H1 (cell line): ENCODE measurements around the gene JADE3. TPM values are rescaled to one million over a fixed set of nuclear protein-coding genes. Genes with fewer than 3 reads are reported as not detected.

Experiments used
- CTCF ChIA-PET: fragments of 300-600 bp; sonication (Branson Sonifier 250); formaldehyde crosslinking; loops from one replicate; lab custom pipeline; 2021; ENCODE audit not compliant: partially characterized antibody; lab: Charles Lee
- POLR2A ChIA-PET: fragments of 300-600 bp; sonication (Branson Sonifier 250); formaldehyde crosslinking; loops from one replicate; lab custom pipeline; 2021; ENCODE audit warnings: inconsistent platforms; ENCODE audit not compliant: partially characterized antibody; lab: Charles Lee
- DNase-seq, 2 experiments: peaks; one replicate each; pipeline versions ENCODE4 v3.0.0 to v3.0.0-alpha.2; 2010 to 2022; ENCODE audit warnings: low spot score in 2 of 2, low read depth in 1 of 2, mixed read lengths in 1 of 2
- FAIRE-seq: peaks from 2 replicates; lab custom pipeline; 2011; peaks lifted over from hg19 to GRCh38; lab: Jason Lieb, UNC
- H2AFZ ChIP-seq: 2 replicates; pipeline ENCODE4 v1.8.1; 2012; ENCODE audit warnings: low read length, inconsistent platforms
- H2AK5ac ChIP-seq: 2 replicates; pipeline ENCODE4 v1.6.1; 2013; ENCODE audit warnings: low read depth, low read length
- H2BK120ac ChIP-seq: replicated peaks from 2 replicates; pipeline ENCODE3; 2013; ENCODE audit warnings: low read depth, low read length, inconsistent platforms
- H2BK12ac ChIP-seq: 2 replicates; pipeline ENCODE4 v1.6.1; 2013; ENCODE audit warnings: low read depth, low read length
- H2BK15ac ChIP-seq: 2 replicates; pipeline ENCODE4 v1.6.1; 2013; ENCODE audit warnings: low read length
- H2BK20ac ChIP-seq: 2 replicates; pipeline ENCODE4 v1.6.1; 2013; ENCODE audit warnings: low read length
- H2BK5ac ChIP-seq: 2 replicates; pipeline ENCODE4 v1.6.1; 2013; ENCODE audit warnings: low read depth, low read length
- H3K14ac ChIP-seq: 2 replicates; pipeline ENCODE4 v1.6.1; 2013; ENCODE audit warnings: inconsistent platforms; ENCODE audit not compliant: insufficient read length
- H3K18ac ChIP-seq: 2 replicates; pipeline ENCODE4 v1.6.1; 2013; ENCODE audit warnings: low read length; ENCODE audit errors: extremely low read depth
- H3K23ac ChIP-seq: 2 replicates; pipeline ENCODE4 v1.6.1; 2013; ENCODE audit warnings: inconsistent platforms; ENCODE audit not compliant: insufficient read length
- H3K23me2 ChIP-seq: 2 replicates; pipeline ENCODE4 v1.6.1; 2013; ENCODE audit warnings: low read depth, low read length
- H3K27ac ChIP-seq: 2 replicates; pipeline ENCODE4 v1.6.1; 2011; ENCODE audit warnings: low read depth, low read length, inconsistent platforms
- H3K27me3 ChIP-seq, 4 experiments: replicated peaks in 1 of 4; 1 replicate in 1 of 4; 2 replicates in 3 of 4; pipeline versions ENCODE4 v1.6.1 to v1.8.1; 2011 to 2013; ENCODE audit warnings: low read length in 3 of 4, mild to moderate bottlenecking in 3 of 4, inconsistent platforms in 2 of 4, mixed read lengths in 2 of 4, moderate library complexity in 1 of 4; ENCODE audit not compliant: control insufficient read depth in 3 of 4, insufficient read depth in 3 of 4; ENCODE audit errors: extremely low read depth in 1 of 4
- H3K36me3 ChIP-seq, 4 experiments: 2 replicates each; pipeline versions ENCODE4 v1.6.1 to v1.8.1; 2011 to 2013; ENCODE audit warnings: mild to moderate bottlenecking in 4 of 4, low read length in 3 of 4, moderate library complexity in 2 of 4, control low read depth in 1 of 4, inconsistent platforms in 1 of 4; ENCODE audit not compliant: insufficient read depth in 4 of 4, control insufficient read depth in 2 of 4
- H3K4ac ChIP-seq: replicated peaks from 2 replicates; pipeline ENCODE3; 2013; ENCODE audit warnings: low read length, low read depth, mixed read lengths, inconsistent platforms; ENCODE audit not compliant: insufficient read length
- H3K4me1 ChIP-seq, 4 experiments: replicated peaks in 1 of 4; 1 replicate in 1 of 4; 2 replicates in 3 of 4; pipeline versions ENCODE4 v1.6.1 to v1.8.1; 2011 to 2013; ENCODE audit warnings: low read length in 3 of 4, inconsistent platforms in 2 of 4, mixed read lengths in 1 of 4; ENCODE audit not compliant: insufficient read depth in 4 of 4, control insufficient read depth in 3 of 4
- H3K4me2 ChIP-seq, 2 experiments: 2 replicates each; pipeline versions ENCODE4 v1.6.1 to v1.8.1; 2011 to 2013; ENCODE audit warnings: low read depth in 2 of 2, low read length in 2 of 2, control low read depth in 1 of 2, inconsistent platforms in 1 of 2, mild to moderate bottlenecking in 1 of 2; ENCODE audit not compliant: insufficient read depth in 1 of 2
- H3K4me3 ChIP-seq, 4 experiments: fragments of 200-600, 300-600 bp in 1 of 4; sonication (generic), shearing (Covaris generic), sonication (Bioruptor Twin) in 1 of 4; 2 replicates each; pipeline versions ENCODE4 v1.5.1 to v1.8.1; 2011 to 2016; ENCODE audit warnings: low read length in 4 of 4, low read depth in 3 of 4, control low read depth in 2 of 4, inconsistent platforms in 2 of 4, mild to moderate bottlenecking in 2 of 4, mixed read lengths in 1 of 4, moderate library complexity in 1 of 4; ENCODE audit not compliant: insufficient read depth in 2 of 4; ENCODE audit errors: extremely low read depth in 1 of 4
- H3K56ac ChIP-seq: replicated peaks from 2 replicates; pipeline ENCODE3; 2013; ENCODE audit warnings: low read depth, mild to moderate bottlenecking, mixed read lengths, low read length, inconsistent platforms; ENCODE audit not compliant: insufficient read length
- H3K79me1 ChIP-seq: 2 replicates; pipeline ENCODE4 v1.6.1; 2013; ENCODE audit warnings: low read depth, low read length, control low read depth
- H3K79me2 ChIP-seq, 2 experiments: 2 replicates each; pipeline versions ENCODE4 v1.6.1 to v1.8.1; 2012 to 2013; ENCODE audit warnings: low read length in 2 of 2, mild to moderate bottlenecking in 2 of 2, inconsistent platforms in 1 of 2; ENCODE audit not compliant: insufficient read depth in 2 of 2, control insufficient read depth in 1 of 2
- H3K9ac ChIP-seq, 4 experiments: replicated peaks in 1 of 4; 1 replicate in 1 of 4; 2 replicates in 3 of 4; pipeline versions ENCODE4 v1.6.1 to v1.8.1; 2011 to 2013; ENCODE audit warnings: low read depth in 3 of 4, low read length in 3 of 4, control low read depth in 2 of 4, mild to moderate bottlenecking in 2 of 4, moderate library complexity in 2 of 4, inconsistent platforms in 1 of 4; ENCODE audit errors: extremely low read depth in 1 of 4
- H3K9me3 ChIP-seq, 2 experiments: 2 replicates each; pipeline versions ENCODE4 v1.6.1 to v1.8.1; 2012 to 2013; ENCODE audit warnings: mild to moderate bottlenecking in 2 of 2, moderate library complexity in 2 of 2, control low read depth in 1 of 2, inconsistent platforms in 1 of 2, low read depth in 1 of 2, low read length in 1 of 2, mixed read lengths in 1 of 2; ENCODE audit not compliant: insufficient read depth in 2 of 2
- H4K20me1 ChIP-seq, 2 experiments: replicated peaks in 1 of 2; 2 replicates each; pipeline versions ENCODE3 to v1.8.1; 2011 to 2013; ENCODE audit warnings: inconsistent platforms in 2 of 2, low read length in 2 of 2, mild to moderate bottlenecking in 1 of 2; ENCODE audit not compliant: insufficient read depth in 2 of 2, control insufficient read depth in 1 of 2
- H4K5ac ChIP-seq: 2 replicates; pipeline ENCODE4 v1.6.1; 2013; ENCODE audit warnings: low read length, low read depth, mixed read lengths, inconsistent platforms; ENCODE audit not compliant: insufficient read length
- H4K8ac ChIP-seq: 2 replicates; pipeline ENCODE4 v1.8.0; 2013; ENCODE audit warnings: mild to moderate bottlenecking, moderate library complexity, low read length, inconsistent platforms; ENCODE audit not compliant: insufficient read depth; ENCODE audit errors: extremely low read depth
- H4K91ac ChIP-seq: replicated peaks from 2 replicates; pipeline ENCODE3; 2013; ENCODE audit warnings: low read length, mixed read lengths, inconsistent platforms; ENCODE audit not compliant: insufficient read length
- ATF2 ChIP-seq: IDR thresholded peaks from 2 replicates; pipeline ENCODE4 v1.6.1; 2012; ENCODE audit warnings: low read length, inconsistent platforms
- BACH1 ChIP-seq: IDR thresholded peaks from 2 replicates; pipeline ENCODE4 v1.6.1; 2012; ENCODE audit warnings: low read length, improper control_type of control experiment
- CEBPB ChIP-seq: IDR thresholded peaks from 2 replicates; pipeline ENCODE4 v1.6.1; 2012; ENCODE audit warnings: low read depth, low read length
- CREB1 ChIP-seq: IDR thresholded peaks from 2 replicates; pipeline ENCODE4 v1.6.1; 2012; ENCODE audit warnings: inconsistent platforms
- EZH2 ChIP-seq: fragments of 200-600 bp; sonication (generic); IDR thresholded peaks from 2 replicates; pipeline ENCODE4 v1.7.1; 2012; ENCODE audit warnings: low read depth, mild to moderate bottlenecking, moderate library complexity, low read length, inconsistent platforms; ENCODE audit not compliant: severe bottlenecking
- HDAC2 ChIP-seq, 2 experiments: fragments of 300-600 bp in 1 of 2; sonication (generic) in 1 of 2; IDR thresholded peaks; 2 replicates each; pipeline ENCODE4 v1.6.1; 2011 to 2012; ENCODE audit warnings: low read depth in 2 of 2, low read length in 2 of 2, mild to moderate bottlenecking in 2 of 2, moderate library complexity in 2 of 2, borderline replicate concordance in 1 of 2, inconsistent platforms in 1 of 2
- KDM5A ChIP-seq: fragments of 200-600 bp; IDR thresholded peaks from 2 replicates; pipeline ENCODE4 v1.7.1; 2012; ENCODE audit warnings: mild to moderate bottlenecking, low read length, inconsistent platforms, mixed read lengths
- RFX5 ChIP-seq: IDR thresholded peaks from 2 replicates; pipeline ENCODE4 v1.6.1; 2011; ENCODE audit warnings: low read depth, low read length, improper control_type of control experiment, borderline replicate concordance
- SP4 ChIP-seq: IDR thresholded peaks from 2 replicates; pipeline ENCODE4 v1.6.1; 2012; ENCODE audit warnings: low read length, inconsistent platforms
- SRF ChIP-seq: IDR thresholded peaks from 2 replicates; pipeline ENCODE4 v1.6.1; 2011; ENCODE audit warnings: mild to moderate bottlenecking, low read depth, low read length, moderate library complexity
- SUZ12 ChIP-seq: fragments of 200-600 bp; sonication (generic); IDR thresholded peaks from 2 replicates; pipeline ENCODE4 v1.6.1; 2012; ENCODE audit warnings: mild to moderate bottlenecking, inconsistent platforms, low read length, moderate library complexity, mixed read lengths
- USF2 ChIP-seq: IDR thresholded peaks from 2 replicates; pipeline ENCODE4 v1.6.1; 2011; ENCODE audit warnings: low read length, improper control_type of control experiment
- WGBS, 2 experiments: shearing (Covaris generic) in 1 of 2; methylation state at CpG; one replicate each; pipeline versions ENCODE4 v1.1.6 to v1.1.7; 2013 to 2015; ENCODE audit warnings: low lambda C conversion rate in 2 of 2, mixed read lengths in 2 of 2, inconsistent platforms in 1 of 2, low coverage in 1 of 2, missing lambda C conversion rate in 1 of 2; ENCODE audit not compliant: insufficient replicate concordance in 2 of 2, insufficient coverage in 1 of 2, insufficient read length in 1 of 2; ENCODE audit errors: extremely low coverage in 1 of 2, missing lambda C conversion rate in 1 of 2; 5-methylcytosine and 5-hydroxymethylcytosine counted together
- polyA plus RNA-seq, 7 experiments: library from polyadenylated mRNA; depleted of rRNA in 3 of 7; stranded (reverse) in 5 of 7; unstranded in 2 of 7; fragments of >200 nt in 5 of 7; fragments of 200-250 nt in 2 of 7; gene quantifications; 1 replicate in 5 of 7; 2 replicates in 1 of 7; 4 replicates in 1 of 7; pipeline versions ENCODE4 v1.2.1 to v1.2.3, GENCODE V29; 2011 to 2013; ENCODE audit warnings: missing spikeins in 2 of 7, mixed read lengths in 2 of 7
- total RNA-seq: library from RNA; stranded (reverse); fragmentation: NEBNext Ultra II Directional; extraction: Animal tissue kit (Norgen Biotek cat#: 25700); gene quantifications from 2 replicates; pipeline ENCODE4 v1.2.1, GENCODE V29; 2021

The JADE3 gene
- total and polyA plus RNA-seq, 2 of the 8 experiments (the other 6 are each of a cell fraction or from before 2014, with no cell fraction given): 6.9 to 21.5 TPM

GRCh38 chrX:46984705-46985104 is 72.5 kb downstream of the JADE3 start:
- Histone ChIP-seq H3K23me2 (no peaks in the 10 kb centered on the region), H3K9ac (no peak overlapping the region), H3K4me3 (no peak overlapping the region), H3K23ac (no peak overlapping the region), H3K4me1 (peaks cover 0 to 4% (median 1%) of the 10 kb centered on the region in 4 experiments; a peak in 2 of 7 replicates), H2BK15ac (no peak overlapping the region), H3K36me3 (peaks cover 0 to 5% (median 1%) of the 10 kb centered on the region in 4 experiments; a peak in 4 of 8 replicates), H3K79me1 (no peaks in the 10 kb centered on the region), H3K27me3 (no peaks in the 10 kb centered on the region), H4K91ac (no peak overlapping the region), H4K8ac (no peak overlapping the region), H4K20me1 (no peaks in the 10 kb centered on the region), H3K4ac (no peak overlapping the region), H3K79me2 (peaks cover 0 to 35% of the 10 kb centered on the region in 2 experiments; a peak in 2 of 4 replicates), H3K18ac (no peak overlapping the region), H2BK5ac (no peak overlapping the region), H3K56ac (no peak overlapping the region), H2BK120ac (no peak overlapping the region), H3K27ac (no peak overlapping the region), H2AK5ac (no peak overlapping the region), H3K9me3 (no peaks in the 10 kb centered on the region), H2AFZ (no peak overlapping the region), H2BK12ac (no peak overlapping the region), H3K14ac (no peak overlapping the region), H2BK20ac (no peak overlapping the region), H4K5ac (no peak overlapping the region), H3K4me2 (no peak overlapping the region)
- FAIRE-seq (no peak), DNase-seq (no peak)
- CTCF ChIA-PET: no interaction called here
- 97% methylated on average over 3 of the region's 3 CpGs; no CpG with 5 or more reads in 1 of the 2 experiments for WGBS, 2 experiments
- POLR2A ChIA-PET: no interaction called here
- TF ChIP-seq KDM5A (no peak), SRF (no peak), ATF2 (no peak), CEBPB (no peak), HDAC2 (IDR thresholded peaks at IDR 0.05; ENCODE audit: borderline replicate concordance in 1 of 2, low read depth in 2 of 2, low read length in 2 of 2) (no peak), SUZ12 (no peak), BACH1 (no peak), SP4 (no peak), USF2 (no peak), RFX5 (no peak), EZH2 (no peak), CREB1 (no peak)
